Natural killer cell (primary cell): ENCODE measurements around the gene SCARB1. TPM values are rescaled to one million over a fixed set of nuclear protein-coding genes. Genes with fewer than 3 reads are reported as not detected.

Experiments
- ATAC-seq, 3 donors: fragments of 150-1000 bp in 2 of 3; fragments of 200-7000 bp in 1 of 3; cut with Tn5 transposase; 1 replicate in 1 of 3; 2 replicates in 2 of 3; pipeline ENCODE4 v1.10.0; 2021; ENCODE audit warnings: mild to moderate bottlenecking in 2 of 3, moderate library complexity in 2 of 3
- DNase-seq, 2 donors: peaks; one replicate each; pipeline versions ENCODE4 v3.0.0 to v3.0.0-alpha.2; 2013 to 2021; ENCODE audit warnings: mixed read lengths in 1 of 2
- H3K27ac ChIP-seq: one replicate; pipeline ENCODE4 v1.5.1; 2013; ENCODE audit warnings: mild to moderate bottlenecking, low read length
- H3K27me3 ChIP-seq: one replicate; pipeline ENCODE4 v1.6.1; 2013; ENCODE audit warnings: low read length; ENCODE audit not compliant: control insufficient read depth, insufficient read depth
- H3K36me3 ChIP-seq: one replicate; pipeline ENCODE4 v1.6.1; 2013; ENCODE audit warnings: low read length; ENCODE audit not compliant: control insufficient read depth, insufficient read depth
- H3K4me1 ChIP-seq: one replicate; pipeline ENCODE4 v1.6.1; 2013; ENCODE audit warnings: low read length; ENCODE audit not compliant: control insufficient read depth, insufficient read depth
- H3K4me3 ChIP-seq: one replicate; pipeline ENCODE4 v1.5.1; 2013; ENCODE audit warnings: low read length
- H3K9me3 ChIP-seq: one replicate; pipeline ENCODE4 v1.6.1; 2013; ENCODE audit warnings: low read length; ENCODE audit not compliant: control insufficient read depth, insufficient read depth
- H3K27ac Mint-ChIP-seq, 2 donors: one replicate each; pipeline ENCODE4 v1.8.0; 2022; ENCODE audit warnings: mild to moderate bottlenecking in 2 of 2, mixed read lengths in 2 of 2, moderate library complexity in 1 of 2
- H3K27me3 Mint-ChIP-seq, 2 donors: one replicate each; pipeline ENCODE4 v1.8.0; 2022; ENCODE audit warnings: low read depth in 2 of 2, mixed read lengths in 2 of 2
- H3K36me3 Mint-ChIP-seq: one replicate; pipeline ENCODE4 v1.8.0; 2022; ENCODE audit warnings: mixed read lengths
- H3K4me1 Mint-ChIP-seq, 2 donors: one replicate each; pipeline ENCODE4 v1.8.0; 2022; ENCODE audit warnings: mixed read lengths in 2 of 2
- H3K4me3 Mint-ChIP-seq: one replicate; pipeline ENCODE4 v1.8.0; 2022; ENCODE audit warnings: mild to moderate bottlenecking, moderate library complexity, mixed read lengths
- H3K9me3 Mint-ChIP-seq, 2 donors: one replicate each; pipeline ENCODE4 v1.8.0; 2022; ENCODE audit warnings: mixed read lengths in 2 of 2
- WGBS: methylation state at CpG from one replicate; pipeline ENCODE4 v1.1.7; 2013; ENCODE audit warnings: missing lambda C conversion rate; ENCODE audit not compliant: insufficient coverage; 5-methylcytosine and 5-hydroxymethylcytosine counted together
- intact Hi-C: fragments of 100-400 bp; cut with micrococcal nuclease; formaldehyde crosslinking; loops from one replicate; pipeline ENCODE4 v1.14.2; 2022
- total RNA-seq, 4 donors: library from RNA; stranded (reverse); fragments of 120-200 nt in 1 of 4; gene quantifications; one replicate each; pipeline versions ENCODE4 v1.2.3 to v1.2.4, GENCODE V29; 2013 to 2022
- TF ChIP-seq, protein P1 (sequence below): fragments of 200-600 bp; IDR thresholded peaks from one replicate; pipeline ENCODE4 v1.8.0; 2022; ENCODE audit warnings: antibody characterized with exemption

SCARB1 gene
- total RNA-seq, 3 donors from 2014 or later (not counting 1 experiment from before 2014, with no cell fraction given), result 1.1 to 2.7 (median 1.3) TPM

DNA sequence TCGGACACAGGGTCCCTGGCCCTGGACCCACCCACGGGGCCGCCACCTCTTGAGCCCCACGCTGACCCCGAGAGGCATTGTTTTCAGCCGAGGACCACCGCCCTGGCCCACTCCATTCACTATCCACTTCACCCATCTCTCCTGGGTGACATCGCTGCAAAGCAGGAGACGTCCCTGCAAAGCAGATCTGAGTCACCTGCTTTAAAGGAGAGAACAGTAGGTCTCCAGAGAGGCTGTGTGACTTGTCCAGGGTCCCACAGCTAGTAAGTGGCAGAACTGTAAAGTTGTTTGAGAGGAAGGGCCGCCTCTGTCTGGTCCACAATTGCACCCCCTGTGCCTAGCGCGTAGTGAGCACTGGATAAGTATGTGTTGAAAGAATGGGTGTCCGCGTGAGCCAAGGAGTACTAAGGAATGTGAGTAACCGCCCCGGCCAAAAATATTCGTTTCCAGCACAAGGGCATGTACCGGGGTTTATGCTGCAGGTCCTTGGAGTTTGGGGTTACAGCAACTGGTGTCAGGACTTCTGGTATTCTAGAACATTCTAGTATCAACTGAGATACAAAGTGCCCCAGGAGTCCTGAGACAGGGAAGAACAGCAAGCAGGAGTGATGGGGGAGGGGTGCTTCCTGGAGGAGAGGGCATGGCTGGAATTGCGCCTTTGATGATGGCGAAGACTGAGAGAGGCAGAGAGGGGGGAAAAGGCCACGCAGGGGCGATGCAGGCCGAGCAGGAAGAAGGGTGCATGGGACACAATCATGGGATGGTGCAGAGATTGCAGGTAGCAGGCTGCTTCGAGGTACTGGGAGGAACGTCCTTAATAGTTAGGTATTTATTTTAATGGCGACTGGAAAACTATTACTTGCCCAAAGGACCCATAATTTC lies 91.1 kb downstream of the SCARB1 start:
- WGBS, result 73% methylated on average over 24 of the region's 26 CpGs
- ATAC-seq (no peak), DNase-seq (no peak)
- intact Hi-C loops, result loop anchor here (1.0 kb wide), 1 partner anchor 736 kb away; no protein-coding TSS in a partner anchor
- no peak overlapping the region for H3K4me3 Mint-ChIP-seq
- TF ChIP-seq, protein P1, sequence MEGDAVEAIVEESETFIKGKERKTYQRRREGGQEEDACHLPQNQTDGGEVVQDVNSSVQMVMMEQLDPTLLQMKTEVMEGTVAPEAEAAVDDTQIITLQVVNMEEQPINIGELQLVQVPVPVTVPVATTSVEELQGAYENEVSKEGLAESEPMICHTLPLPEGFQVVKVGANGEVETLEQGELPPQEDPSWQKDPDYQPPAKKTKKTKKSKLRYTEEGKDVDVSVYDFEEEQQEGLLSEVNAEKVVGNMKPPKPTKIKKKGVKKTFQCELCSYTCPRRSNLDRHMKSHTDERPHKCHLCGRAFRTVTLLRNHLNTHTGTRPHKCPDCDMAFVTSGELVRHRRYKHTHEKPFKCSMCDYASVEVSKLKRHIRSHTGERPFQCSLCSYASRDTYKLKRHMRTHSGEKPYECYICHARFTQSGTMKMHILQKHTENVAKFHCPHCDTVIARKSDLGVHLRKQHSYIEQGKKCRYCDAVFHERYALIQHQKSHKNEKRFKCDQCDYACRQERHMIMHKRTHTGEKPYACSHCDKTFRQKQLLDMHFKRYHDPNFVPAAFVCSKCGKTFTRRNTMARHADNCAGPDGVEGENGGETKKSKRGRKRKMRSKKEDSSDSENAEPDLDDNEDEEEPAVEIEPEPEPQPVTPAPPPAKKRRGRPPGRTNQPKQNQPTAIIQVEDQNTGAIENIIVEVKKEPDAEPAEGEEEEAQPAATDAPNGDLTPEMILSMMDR, result no peak
- peaks cover 28% of the 10 kb centered on the region in 2 donors for H3K27me3 Mint-ChIP-seq
- no peaks in the 10 kb centered on the region for H3K36me3 Mint-ChIP-seq
- H3K9me3 Mint-ChIP-seq, result no peaks in the 10 kb centered on the region
- Histone ChIP-seq H3K27ac (no peak overlapping the region), H3K27me3 (no peaks in the 10 kb centered on the region), H3K36me3 (no peaks in the 10 kb centered on the region), H3K4me1 (peaks cover 25% of the 10 kb centered on the region), H3K9me3 (no peaks in the 10 kb centered on the region), H3K4me3 (no peak overlapping the region)
- H3K27ac Mint-ChIP-seq, result no peak overlapping the region
- H3K4me1 Mint-ChIP-seq, result peaks cover 5 to 12% of the 10 kb centered on the region in 2 donors

DNA sequence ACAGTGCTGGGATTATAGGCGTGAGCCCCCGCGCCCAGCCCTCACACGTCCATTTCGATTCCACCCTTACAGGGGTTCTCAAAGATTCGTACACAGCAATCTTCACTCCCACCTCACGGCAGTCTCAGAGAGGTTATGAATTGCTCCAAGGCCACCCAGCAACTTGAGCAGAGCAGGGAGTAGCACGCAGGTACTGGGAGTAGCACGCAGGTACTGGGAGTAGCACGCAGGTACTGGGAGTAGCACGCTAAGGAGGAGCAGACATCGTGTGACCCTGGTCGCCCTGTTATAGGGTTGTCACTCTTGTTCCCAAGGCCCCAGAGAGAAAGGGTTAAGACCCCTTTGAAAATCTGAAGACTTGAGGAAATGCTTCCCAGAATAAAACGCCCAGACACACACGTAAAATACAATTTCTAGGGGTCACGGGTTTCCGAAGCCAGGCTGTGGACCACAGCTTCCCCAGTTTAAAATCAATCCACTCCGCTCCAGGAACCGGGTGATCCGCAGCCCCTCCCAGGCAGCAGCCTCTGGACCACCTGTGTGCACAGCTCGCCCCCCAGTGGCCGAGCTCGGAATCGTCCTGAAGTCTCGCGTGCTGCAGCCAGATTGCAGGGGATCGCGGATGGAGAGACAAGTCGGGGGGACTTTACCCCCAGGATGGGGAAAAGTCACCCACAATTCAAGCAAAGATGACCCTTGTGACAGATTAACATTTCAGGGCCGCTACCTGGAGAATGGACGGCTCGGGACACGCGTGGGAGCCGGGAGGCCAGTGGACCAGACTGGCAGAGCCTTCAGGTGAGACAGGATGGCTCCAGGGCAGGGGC lies 92.0 kb downstream of the SCARB1 start:
- no peaks in the 10 kb centered on the region for H3K36me3 Mint-ChIP-seq
- TF ChIP-seq, protein P1, result peak; percentile 97
- peaks cover 13 to 20% of the 10 kb centered on the region in 2 donors for H3K4me1 Mint-ChIP-seq
- no peak overlapping the region for H3K27ac ChIP-seq
- 30% methylated on average over 35 of the region's 35 CpGs for WGBS
- no peak overlapping the region for H3K27ac Mint-ChIP-seq
- peaks cover 31% of the 10 kb centered on the region for H3K4me1 ChIP-seq
- intact Hi-C loops, result loop anchor here (1.0 kb wide), 1 partner anchor 735 kb away; no protein-coding TSS in a partner anchor
- DNase-seq (peak; percentile 79 to 87), ATAC-seq (peak; percentile 66 to 76 (median 73))
- H3K4me3 Mint-ChIP-seq, result no peak overlapping the region
- no peaks in the 10 kb centered on the region for H3K27me3 ChIP-seq
- H3K9me3 ChIP-seq, result no peaks in the 10 kb centered on the region
- no peak overlapping the region for H3K4me3 ChIP-seq
- H3K36me3 ChIP-seq, result no peaks in the 10 kb centered on the region
- peaks cover 35 to 36% of the 10 kb centered on the region in 2 donors for H3K27me3 Mint-ChIP-seq
- no peaks in the 10 kb centered on the region for H3K9me3 Mint-ChIP-seq

- Histone ChIP-seq H3K27me3 (peaks cover 3% of the 10 kb centered on the region), H3K4me3 (no peak overlapping the region), H3K9me3 (no peaks in the 10 kb centered on the region), H3K27ac (no peak overlapping the region), H3K36me3 (no peaks in the 10 kb centered on the region), H3K4me1 (peaks cover 35% of the 10 kb centered on the region)
- Mint-ChIP-seq H3K27me3 (peaks cover 37 to 39% of the 10 kb centered on the region in 2 donors), H3K4me3 (no peak overlapping the region), H3K27ac (no peak overlapping the region), H3K36me3 (no peaks in the 10 kb centered on the region), H3K9me3 (no peaks in the 10 kb centered on the region), H3K4me1 (peaks cover 14 to 20% of the 10 kb centered on the region in 2 donors)
- TF ChIP-seq, protein P1, result no peak
- 89% methylated on average over 5 of the region's 5 CpGs for WGBS
- no peak for DNase-seq
- intact Hi-C loops, result no loop called here
- ATAC-seq, result no peak
Measured at GRCh38 chr12:124770728-124771127, 92.9 kb downstream of the SCARB1 start.
